Liver (tissue), 9 donors: ENCODE measurements around the gene ANKS3. TPM values are rescaled to one million over a fixed set of nuclear protein-coding genes. Genes with fewer than 3 reads are reported as not detected.

Source experiments
- DNase-seq: peaks from one replicate; pipeline ENCODE4 v3.0.0-alpha.2; 2017; ENCODE audit warnings: low spot score
- H3K27ac ChIP-seq, 2 donors: one replicate each; pipeline ENCODE4 v1.7.0; 2013; ENCODE audit warnings: inconsistent platforms in 2 of 2, low read length in 2 of 2, control low read depth in 1 of 2, low read depth in 1 of 2, mild to moderate bottlenecking in 1 of 2
- H3K27me3 ChIP-seq, 4 donors: one replicate each; pipeline versions ENCODE4 v1.6.1 to v1.7.0; 2013; ENCODE audit warnings: low read length in 3 of 4, inconsistent platforms in 1 of 4, mild to moderate bottlenecking in 1 of 4, moderate library complexity in 1 of 4; ENCODE audit not compliant: control insufficient read depth in 4 of 4, insufficient read depth in 4 of 4
- H3K36me3 ChIP-seq, 4 donors: one replicate each; pipeline versions ENCODE4 v1.6.1 to v1.7.0; 2013; ENCODE audit warnings: low read length in 3 of 4, mild to moderate bottlenecking in 3 of 4, low read depth in 1 of 4, moderate library complexity in 1 of 4; ENCODE audit not compliant: control insufficient read depth in 4 of 4, insufficient read depth in 3 of 4
- H3K4me1 ChIP-seq, 4 donors: one replicate each; pipeline versions ENCODE4 v1.6.1 to v1.7.0; 2013; ENCODE audit warnings: low read length in 3 of 4, mild to moderate bottlenecking in 3 of 4, moderate library complexity in 1 of 4; ENCODE audit not compliant: control insufficient read depth in 4 of 4, insufficient read depth in 4 of 4
- H3K4me3 ChIP-seq, 3 donors: one replicate each; pipeline versions ENCODE4 v1.6.1 to v1.7.0; 2013; ENCODE audit warnings: low read length in 3 of 3, control low read depth in 1 of 3, low read depth in 1 of 3, mild to moderate bottlenecking in 1 of 3
- H3K9ac ChIP-seq, 2 donors: one replicate each; pipeline ENCODE4 v1.7.0; 2013; ENCODE audit warnings: low read length in 2 of 2, mild to moderate bottlenecking in 2 of 2, moderate library complexity in 2 of 2, control low read depth in 1 of 2, low read depth in 1 of 2
- H3K9me3 ChIP-seq, 4 donors: one replicate each; pipeline versions ENCODE4 v1.6.1 to v1.7.0; 2013; ENCODE audit warnings: low read length in 3 of 4; ENCODE audit not compliant: control insufficient read depth in 4 of 4
- ATF3 ChIP-seq: IDR thresholded peaks from 2 replicates; pipeline ENCODE4 v1.6.1; 2016; ENCODE audit warnings: antibody characterized with exemption
- CTCF ChIP-seq: fragments of 150-350 bp; IDR thresholded peaks from 2 replicates; pipeline ENCODE4 v1.5.1; 2017; ENCODE audit warnings: improper control_type of control experiment, low read depth, low read length; ENCODE audit not compliant: missing input control
- FOXA2 ChIP-seq: IDR thresholded peaks from 2 replicates; pipeline ENCODE4 v1.6.1; 2016; ENCODE audit warnings: antibody characterized with exemption
- GABPA ChIP-seq, 2 donors: IDR thresholded peaks in 1 of 2; conservative IDR thresholded peaks in 1 of 2; 2 replicates each; pipeline ENCODE4 v1.6.1; 2016; ENCODE audit warnings: antibody characterized with exemption in 2 of 2, mild to moderate bottlenecking in 1 of 2, moderate library complexity in 1 of 2
- HNF4A ChIP-seq, 2 donors: conservative IDR thresholded peaks; 2 replicates each; pipeline ENCODE4 v1.6.1; 2016; ENCODE audit warnings: antibody characterized with exemption in 2 of 2, mild to moderate bottlenecking in 2 of 2
- JUND ChIP-seq, 2 donors: IDR thresholded peaks; 2 replicates each; pipeline ENCODE4 v1.6.1; 2016; ENCODE audit warnings: antibody characterized with exemption in 2 of 2
- MAX ChIP-seq: IDR thresholded peaks from 2 replicates; pipeline ENCODE4 v1.6.1; 2016; ENCODE audit warnings: antibody characterized with exemption
- RAD21 ChIP-seq, 2 donors: IDR thresholded peaks; 2 replicates each; pipeline ENCODE4 v1.6.1; 2016; ENCODE audit warnings: antibody characterized with exemption in 2 of 2, mild to moderate bottlenecking in 2 of 2
- REST ChIP-seq: IDR thresholded peaks from 2 replicates; pipeline ENCODE4 v1.6.1; 2016; ENCODE audit warnings: antibody characterized with exemption, mild to moderate bottlenecking
- RXRA ChIP-seq, 2 donors: IDR thresholded peaks; 2 replicates each; pipeline ENCODE4 v1.6.1; 2017 to 2018; ENCODE audit warnings: antibody characterized with exemption in 2 of 2, mild to moderate bottlenecking in 1 of 2
- SP1 ChIP-seq: IDR thresholded peaks from 2 replicates; pipeline ENCODE4 v1.6.1; 2018; ENCODE audit warnings: antibody characterized with exemption, mild to moderate bottlenecking
- TAF1 ChIP-seq: conservative IDR thresholded peaks from 2 replicates; pipeline ENCODE4 v1.6.1; 2016; ENCODE audit warnings: antibody characterized with exemption, mild to moderate bottlenecking
- ZBTB33 ChIP-seq: IDR thresholded peaks from 2 replicates; pipeline ENCODE4 v1.6.1; 2016; ENCODE audit warnings: antibody characterized with exemption
- WGBS: extraction: QIAGEN DNeasy Blood & Tissue Kit; methylation state at CpG from one replicate; pipeline ENCODE4 v1.1.7; 2013; 5-methylcytosine and 5-hydroxymethylcytosine counted together
- polyA plus RNA-seq, 2 donors: library from polyadenylated mRNA; stranded (reverse) in 1 of 2; unstranded in 1 of 2; fragments of 200-250 nt in 1 of 2; fragments of >200 nt in 1 of 2; fragmentation: Nextera tagmentation in 1 of 2; extraction: Ambion mirVana in 1 of 2; gene quantifications; one replicate each; pipeline versions ENCODE4 v1.2.1 to v1.2.3, GENCODE V29; 2013 to 2015
- total RNA-seq, 2 donors: library from RNA; depleted of rRNA; stranded (reverse); fragments of >200 nt; gene quantifications; one replicate each; pipeline ENCODE4 v1.2.3, GENCODE V29; 2014
- donor health status: healthy.
- donor health status: healthy.
- donor health status: healthy.
- donor health status: healthy.
- donor health status: healthy.

Gene ANKS3
- total and polyA plus RNA-seq, 4 donors, result 4.0 to 14.0 (median 4.7) TPM

GRCh38 chr16:4649744-4650442 lies 84.2 kb downstream of the ANKS3 start:
- no peaks in the 10 kb centered on the region for H3K9me3 ChIP-seq
- H3K4me3 ChIP-seq, result no peak overlapping the region
- no peak overlapping the region for H3K9ac ChIP-seq
- WGBS, result 89% methylated on average over 25 of the region's 25 CpGs
- TF ChIP-seq MAX (no peak), ATF3 (no peak), RXRA (IDR thresholded peaks at IDR 0.05) (no peak), JUND (IDR thresholded peaks at IDR 0.05) (no peak), HNF4A (conservative IDR thresholded peaks at IDR 0.05) (no peak), FOXA2 (no peak)
- no peaks in the 10 kb centered on the region for H3K27me3 ChIP-seq
- peaks cover 0 to 8% (median 2%) of the 10 kb centered on the region in 4 donors for H3K36me3 ChIP-seq
- H3K4me1 ChIP-seq, result peaks cover 9 to 27% (median 20%) of the 10 kb centered on the region in 4 donors
- no peak for DNase-seq
- peak overlapping the region in 1 of 2 donors; percentile 41 for H3K27ac ChIP-seq

- no peak for DNase-seq
- WGBS, result 96% methylated on average over 13 of the region's 13 CpGs
- TF ChIP-seq HNF4A (conservative IDR thresholded peaks at IDR 0.05) (no peak), ZBTB33 (no peak), RAD21 (IDR thresholded peaks at IDR 0.05) (no peak), SP1 (no peak), JUND (IDR thresholded peaks at IDR 0.05) (no peak), MAX (no peak), CTCF (no peak), REST (no peak), GABPA (IDR thresholded peaks at IDR 0.05 in 1 of 2, conservative IDR thresholded peaks at IDR 0.05 in 1 of 2) (no peak), TAF1 (no peak)
- Histone ChIP-seq H3K4me1 (peaks cover 8 to 17% (median 13%) of the 10 kb centered on the region in 4 donors), H3K27me3 (no peaks in the 10 kb centered on the region), H3K9me3 (no peaks in the 10 kb centered on the region), H3K36me3 (peaks cover 0 to 8% (median 2%) of the 10 kb centered on the region in 4 donors), H3K27ac (no peak overlapping the region), H3K9ac (no peak overlapping the region), H3K4me3 (no peak overlapping the region)
These were observed 85.2 kb downstream of the ANKS3 start for GRCh38 chr16:4648917-4649316.
